Endometrium (tissue), 2 donors: ENCODE results near the gene PHLDA3.

Experiments used
- FAIRE-seq: peaks from 2 replicates; lab custom pipeline; 2012; peaks lifted over from hg19 to GRCh38; lab: Jason Lieb, UNC
- donor health status: control.
- donor health status: control.

Gene PHLDA3

GRCh38 chr1:201468844-201469644 is at the start of gene PHLDA3:
TSS of gene PHLDA3 (minus strand) at chr1:201469188. CDS start at chr1:201468786, 402 bp downstream.
- FAIRE-seq, result no peak

- FAIRE-seq, result no peak
These were observed 49.1 kb upstream of the PHLDA3 start for GRCh38 chr1:201518071-201518470.

- no peak for FAIRE-seq
These were observed 48.6 kb upstream of the PHLDA3 start for GRCh38 chr1:201517631-201518030.

DNA sequence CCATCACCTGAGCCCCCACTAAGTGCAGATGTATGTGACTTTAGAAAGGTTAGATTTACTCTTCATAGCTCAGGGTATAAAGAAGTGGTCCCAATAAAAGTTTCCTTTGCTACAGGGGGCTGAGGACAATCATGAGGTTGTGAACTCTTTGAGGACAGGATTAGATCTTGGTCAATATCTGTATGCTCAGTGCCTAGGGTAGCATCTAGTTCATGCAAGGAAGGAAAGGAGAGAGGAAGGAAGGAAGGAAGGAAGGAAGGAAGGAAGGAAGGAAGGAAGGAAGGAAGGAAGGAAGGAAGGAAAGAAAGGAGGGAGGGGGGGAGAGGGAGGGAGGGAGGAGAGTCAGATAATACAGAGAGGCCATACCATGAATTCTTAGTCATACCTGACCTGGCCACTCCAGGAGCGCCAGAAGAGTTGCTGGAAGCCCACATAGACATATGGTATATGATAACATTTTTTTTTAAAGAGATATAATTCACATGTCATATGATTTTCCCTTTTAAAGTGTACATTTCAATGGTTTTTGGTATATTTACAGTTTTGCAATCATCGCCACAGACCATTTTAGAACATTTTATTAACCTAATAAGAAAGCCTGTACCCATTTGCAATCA is 47.6 kb upstream of the PHLDA3 start:
- no peak for FAIRE-seq

- no peak for FAIRE-seq
These were observed 46.9 kb upstream of the PHLDA3 start for GRCh38 chr1:201515895-201516294.

DNA sequence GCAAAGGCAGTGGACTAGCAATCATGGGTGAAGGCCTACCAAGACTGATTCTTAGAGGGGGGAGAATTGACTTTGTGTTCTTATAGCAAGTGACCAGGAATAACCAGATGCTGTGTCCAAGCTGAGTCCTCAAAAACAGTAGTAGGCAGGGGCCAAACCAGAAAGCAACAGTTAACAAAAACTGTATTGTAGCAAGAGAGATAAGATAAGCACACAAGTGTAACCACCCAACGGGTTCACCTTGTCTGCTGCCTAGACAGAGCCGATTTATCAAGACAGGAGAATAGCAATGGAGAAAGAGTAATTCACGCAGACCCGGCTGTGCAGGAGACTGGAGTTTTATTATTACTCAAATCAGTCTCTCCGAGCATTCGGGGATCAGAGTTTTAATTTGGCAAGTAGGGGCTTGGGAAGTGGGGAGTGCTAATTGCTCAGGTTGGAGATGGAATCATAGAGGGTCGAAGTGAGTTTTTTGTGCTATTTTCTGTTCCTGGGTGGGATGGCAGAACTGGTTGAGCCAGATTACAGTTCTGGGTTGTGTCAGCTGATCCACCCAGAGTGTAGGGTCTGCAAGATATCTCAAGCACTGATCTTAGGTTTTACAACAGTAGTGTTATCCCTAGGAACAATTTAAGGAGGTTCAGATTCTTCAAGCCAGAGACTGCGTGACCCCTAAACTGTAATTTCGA is 46.2 kb upstream of the PHLDA3 start:
- no peak for FAIRE-seq

- no peak for FAIRE-seq
These were observed 45.5 kb upstream of the PHLDA3 start for GRCh38 chr1:201514466-201514865.

GRCh38 chr1:201513498-201514243 is 44.7 kb upstream of the PHLDA3 start:
- no peak for FAIRE-seq

DNA sequence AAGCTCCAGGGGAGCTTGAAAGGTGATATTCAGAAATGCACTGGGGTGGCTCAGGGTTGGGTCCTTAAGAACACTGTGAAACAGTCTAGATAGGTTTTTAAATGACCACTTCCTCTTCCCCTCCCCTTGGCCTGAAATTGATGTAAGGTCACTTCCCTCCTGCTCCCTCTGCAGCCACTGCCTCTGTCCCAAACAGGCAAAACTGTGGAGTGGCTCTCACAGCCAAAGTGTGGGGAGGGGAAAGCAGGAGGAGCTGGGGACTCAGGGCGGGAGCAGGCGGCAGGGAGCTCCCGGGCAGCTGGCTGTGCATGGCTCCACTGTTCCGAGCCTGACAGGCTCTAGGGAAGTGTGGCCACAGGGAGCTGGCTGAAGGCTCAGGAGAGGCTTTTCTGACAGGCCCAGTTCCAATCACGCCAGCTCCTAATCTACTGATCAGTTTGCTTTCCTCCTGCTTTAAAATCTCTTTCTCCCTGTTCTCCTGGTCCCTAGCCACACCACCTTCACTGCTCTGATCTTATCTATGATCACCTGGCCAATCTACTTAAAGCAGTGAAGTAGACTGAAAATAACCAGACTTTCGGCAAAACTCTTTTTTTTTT is 43.1 kb upstream of the PHLDA3 start:
- FAIRE-seq, result no peak

DNA sequence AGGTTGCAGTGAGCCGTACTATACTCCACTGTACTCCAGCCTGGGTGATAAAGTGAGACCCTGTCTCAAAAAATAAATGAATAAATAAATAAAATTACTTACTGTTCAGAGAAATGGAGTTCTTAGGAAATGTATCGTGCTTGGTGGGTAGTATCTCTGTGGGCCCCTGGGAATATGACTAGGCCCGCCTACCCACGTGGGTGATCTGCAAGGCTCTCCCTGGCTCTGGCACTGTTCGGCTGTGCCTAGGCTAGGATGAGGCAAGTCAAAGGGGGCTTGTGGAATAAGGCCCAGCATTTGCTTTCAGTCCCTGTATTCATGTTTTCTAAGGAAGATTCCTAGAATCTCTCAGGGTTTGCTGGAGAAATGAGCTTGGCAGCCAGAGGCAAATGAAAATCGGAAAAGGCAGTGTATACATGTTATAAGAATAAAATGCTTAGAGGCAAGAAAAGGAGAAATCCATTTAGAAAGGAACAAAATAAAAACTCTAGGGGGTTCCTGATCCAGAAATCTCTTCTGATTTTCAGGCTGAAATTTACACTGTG is 42.5 kb upstream of the PHLDA3 start:
- FAIRE-seq, result no peak

DNA sequence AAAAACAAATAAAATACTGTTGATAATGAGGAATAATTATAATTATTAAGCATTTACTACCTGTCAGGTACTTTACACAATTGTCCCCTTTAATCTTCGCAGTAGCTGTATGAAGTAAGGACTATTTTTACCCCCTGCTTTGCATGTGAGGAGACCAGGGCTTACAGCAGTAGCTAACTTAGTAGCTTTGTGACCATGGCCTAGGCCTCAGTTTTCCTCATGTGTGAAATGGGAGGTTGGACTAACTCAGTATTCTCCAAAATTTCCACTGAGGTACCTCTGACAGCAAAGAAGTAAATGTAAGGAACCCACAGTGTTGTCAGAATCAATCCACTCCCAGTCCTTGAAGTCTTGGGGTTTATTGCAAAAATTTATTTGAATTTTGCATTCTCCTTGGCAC is 41.7 kb upstream of the PHLDA3 start:
- no peak for FAIRE-seq

- no peak for FAIRE-seq
These were observed 40.8 kb upstream of the PHLDA3 start for GRCh38 chr1:201509601-201510374.

GRCh38 chr1:201508809-201509208 is 39.8 kb upstream of the PHLDA3 start:
- FAIRE-seq, result no peak

DNA sequence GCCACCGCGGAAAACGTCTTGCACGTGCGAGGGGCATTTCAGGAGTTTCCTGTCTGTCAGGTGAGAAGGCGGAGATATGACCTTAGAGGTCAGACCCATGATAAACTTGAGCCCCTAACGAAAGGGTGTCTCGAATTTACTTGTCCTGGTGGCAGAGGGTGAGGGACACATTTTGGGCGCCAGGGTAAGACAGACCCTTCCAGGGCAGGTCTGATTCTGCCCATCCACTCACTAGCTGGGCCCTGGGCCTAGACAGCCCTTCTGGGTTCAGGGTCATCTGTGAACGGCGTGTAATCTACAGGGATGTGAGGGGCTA is 38.3 kb upstream of the PHLDA3 start:
- FAIRE-seq, result no peak

- FAIRE-seq, result no peak
These were observed 37.8 kb upstream of the PHLDA3 start, which contains the start of gene CSRP1 for GRCh38 chr1:201506557-201507359. TSS of gene CSRP1 (minus strand) at chr1:201507123. CDS start at chr1:201496303, 10,820 bp downstream.

DNA sequence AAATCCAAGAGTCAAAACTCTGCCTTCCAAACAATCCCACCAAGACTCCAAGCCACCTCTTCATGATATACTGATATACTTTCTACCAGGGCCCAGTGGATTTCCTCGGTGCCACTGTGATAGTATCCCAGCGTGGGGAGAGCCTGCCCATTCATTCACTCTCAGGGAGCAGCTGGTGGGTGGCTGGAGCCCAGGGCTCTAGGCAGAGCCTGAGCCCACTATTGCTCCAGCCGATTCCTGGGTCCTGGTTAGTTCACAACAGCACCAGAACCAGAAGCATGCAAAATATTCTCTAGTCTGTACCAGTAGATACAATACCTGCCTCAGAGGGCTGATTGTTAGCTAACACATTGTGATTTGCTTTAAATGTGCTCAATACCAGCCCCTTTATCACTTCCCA is 37.1 kb upstream of the PHLDA3 start:
- no peak for FAIRE-seq

DNA sequence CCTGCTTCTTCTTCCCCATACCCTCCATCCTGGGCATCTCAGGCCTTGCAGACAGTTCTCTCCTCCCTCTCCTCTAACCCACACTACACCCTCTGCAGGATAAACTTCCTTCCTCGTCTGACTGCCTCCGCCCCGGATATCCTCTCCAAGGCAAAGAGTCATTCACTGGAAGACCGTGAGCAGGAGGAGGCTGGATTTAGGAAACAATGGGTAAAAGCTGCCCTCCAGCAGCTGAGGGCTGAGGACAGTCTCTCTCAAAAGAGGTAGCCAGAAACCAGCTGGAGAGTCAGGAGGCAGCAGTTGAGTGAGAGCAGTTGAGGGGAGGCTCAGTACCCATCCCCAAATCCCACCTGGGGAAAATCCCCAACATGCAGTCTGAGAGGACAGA is 36.5 kb upstream of the PHLDA3 start:
- FAIRE-seq, result no peak

GRCh38 chr1:201504799-201505502 is 36.0 kb upstream of the PHLDA3 start:
- no peak for FAIRE-seq

DNA sequence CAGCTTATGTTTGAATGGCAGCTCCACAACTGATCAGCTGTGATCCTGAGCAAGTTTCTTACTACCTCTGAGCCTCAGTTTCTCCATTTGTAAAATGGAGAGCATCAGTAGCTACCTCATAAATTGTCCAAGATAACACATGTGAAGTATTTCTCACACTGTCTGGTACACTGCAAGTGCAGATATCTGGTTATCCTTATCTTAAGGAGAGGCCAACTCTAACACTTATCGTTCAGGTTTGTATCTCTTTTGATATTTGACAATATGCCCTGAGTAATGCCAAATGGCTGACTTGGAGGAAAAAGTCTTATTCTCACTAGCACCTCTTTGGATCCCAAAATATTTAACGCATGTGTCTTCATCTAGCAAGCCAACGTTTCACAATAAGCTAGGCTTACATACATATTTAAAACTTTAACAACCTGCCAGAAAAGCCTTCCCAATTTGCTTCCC is 35.2 kb upstream of the PHLDA3 start:
- FAIRE-seq, result no peak
